ENCODE results near the gene WNT9A.

DNA sequence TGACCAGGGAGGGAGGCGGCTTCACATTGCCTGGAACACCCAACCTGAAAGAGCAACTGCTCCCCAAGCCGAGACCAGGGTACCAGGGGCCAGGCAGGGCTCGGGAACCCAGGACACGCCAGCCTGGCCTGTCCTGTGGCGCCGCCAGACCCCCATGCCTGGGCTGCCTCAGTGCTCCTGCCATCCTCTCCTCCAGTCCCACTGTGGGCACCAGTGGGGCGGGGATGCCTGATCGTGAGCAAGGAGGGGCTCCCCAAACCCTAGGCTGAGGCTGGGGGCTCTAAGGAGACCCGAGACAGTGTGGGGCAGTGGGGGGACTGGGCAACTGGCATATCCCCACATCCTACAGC, 45.1 kb downstream of the WNT9A start:
- TF ChIP-seq GATA3 (IDR thresholded peaks at IDR 0.05; ENCODE audit: low read depth, low read length) (no peak), GATA2 (IDR thresholded peaks at IDR 0.05; ENCODE audit: low read depth, low read length) (no peak)

Data from SH-SY5Y (cell line).